A673 (cell line): ENCODE data around the gene HECW1.

Experiments
- CTCF ChIP-seq: fragments of 300-800, 200-600 bp; sonication (generic); conservative IDR thresholded peaks from 2 replicates; pipeline ENCODE4 v1.5.1; 2017; ENCODE audit warnings: low read depth, mild to moderate bottlenecking, antibody characterized with exemption, low read length, moderate library complexity, mixed read lengths
- EZH2 ChIP-seq: fragments of 200-600 bp; sonication (generic); IDR thresholded peaks from 2 replicates; pipeline ENCODE4 v1.6.1; 2017; ENCODE audit warnings: borderline replicate concordance, low read depth, mild to moderate bottlenecking, mixed read lengths, antibody characterized with exemption, low read length; ENCODE audit not compliant: poor library complexity, severe bottlenecking

DNA sequence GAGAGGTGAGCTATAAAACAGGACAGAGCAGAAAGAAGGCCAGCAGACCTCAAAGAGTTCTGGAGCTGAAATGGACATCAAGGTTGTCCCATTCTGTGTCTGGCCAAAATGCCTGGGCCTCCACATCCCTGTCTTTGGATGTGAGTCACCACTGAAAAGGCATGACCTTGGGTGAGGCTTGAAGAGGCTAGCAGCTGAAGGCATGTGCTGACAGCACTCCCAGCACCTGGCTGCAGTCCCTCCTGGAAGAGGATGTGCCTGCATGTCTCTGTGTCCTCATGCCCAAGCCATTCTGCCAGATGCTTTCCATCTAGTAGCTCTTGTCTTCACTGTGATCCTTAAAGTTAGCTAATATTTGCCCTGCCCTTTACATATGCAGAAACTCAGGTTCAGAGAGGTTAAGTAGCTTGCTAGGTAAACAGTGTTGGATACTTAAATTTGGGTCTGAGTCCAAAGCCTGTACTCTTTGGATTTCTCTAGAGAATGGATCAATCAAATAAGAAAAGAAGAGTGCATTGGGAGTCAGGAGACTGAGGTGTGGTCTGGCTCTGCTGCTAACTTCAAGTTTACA, 35.8 kb downstream of the HECW1 start:
- TF ChIP-seq CTCF = no peak
- no peak for TF ChIP-seq EZH2
